Measurements from ENCODE around the gene NOVA2.

The NOVA2 gene

GRCh38 chr19:45973553-45974338 lies at the start of gene NOVA2:
NOVA2 (minus strand) TSS chr19:45973865; CDS start chr19:45973351, 514 bp downstream.
- H3K4me3 ChIP-seq (ENCODE audit: low read depth, low read length) = no peak within 1 kb of the TSS
- no peak for TF ChIP-seq CTCF (conservative IDR thresholded peaks at IDR 0.05; ENCODE audit: low read depth, low read length)
- DNase-seq (ENCODE audit: low read depth) = peak; percentile 39

GRCh38 chr19:46023311-46023779 lies 49.7 kb upstream of the NOVA2 start:
- TF ChIP-seq CTCF (conservative IDR thresholded peaks at IDR 0.05; ENCODE audit: low read depth, low read length) = no peak
- no peak overlapping the region for H3K4me3 ChIP-seq (ENCODE audit: low read depth, low read length)
- DNase-seq (ENCODE audit: low read depth) = no peak

- no peak for TF ChIP-seq CTCF (conservative IDR thresholded peaks at IDR 0.05; ENCODE audit: low read depth, low read length)
- DNase-seq (ENCODE audit: low read depth) = no peak
- H3K4me3 ChIP-seq (ENCODE audit: low read depth, low read length) = no peak within 1 kb of the TSS
Measured at GRCh38 chr19:46022431-46023310, 49.0 kb upstream of the NOVA2 start, which contains the start of gene PGLYRP1. PGLYRP1 (minus strand) TSS chr19:46023053; CDS start chr19:46023021, 32 bp downstream.

GRCh38 chr19:46022061-46022430 lies 48.4 kb upstream of the NOVA2 start:
- DNase-seq (ENCODE audit: low read depth) = no peak
- TF ChIP-seq CTCF (conservative IDR thresholded peaks at IDR 0.05; ENCODE audit: low read depth, low read length) = no peak
- H3K4me3 ChIP-seq (ENCODE audit: low read depth, low read length) = no peak overlapping the region

GRCh38 chr19:46021531-46022041 lies 47.9 kb upstream of the NOVA2 start:
- peak; percentile 10 for TF ChIP-seq CTCF (conservative IDR thresholded peaks at IDR 0.05; ENCODE audit: low read depth, low read length)
- H3K4me3 ChIP-seq (ENCODE audit: low read depth, low read length) = no peak overlapping the region
- DNase-seq (ENCODE audit: low read depth) = no peak

- no peak for DNase-seq (ENCODE audit: low read depth)
- H3K4me3 ChIP-seq (ENCODE audit: low read depth, low read length) = no peak overlapping the region
- no peak for TF ChIP-seq CTCF (conservative IDR thresholded peaks at IDR 0.05; ENCODE audit: low read depth, low read length)
Measured at GRCh38 chr19:46020819-46021125, 47.1 kb upstream of the NOVA2 start.
